ENCODE data around the gene HDAC9. TPM values are rescaled to one million over a fixed set of nuclear protein-coding genes. Genes with fewer than 3 reads are reported as not detected.

HDAC9 gene
- total RNA-seq, 1 experiment from 2014 or later = 17.1 TPM

DNA sequence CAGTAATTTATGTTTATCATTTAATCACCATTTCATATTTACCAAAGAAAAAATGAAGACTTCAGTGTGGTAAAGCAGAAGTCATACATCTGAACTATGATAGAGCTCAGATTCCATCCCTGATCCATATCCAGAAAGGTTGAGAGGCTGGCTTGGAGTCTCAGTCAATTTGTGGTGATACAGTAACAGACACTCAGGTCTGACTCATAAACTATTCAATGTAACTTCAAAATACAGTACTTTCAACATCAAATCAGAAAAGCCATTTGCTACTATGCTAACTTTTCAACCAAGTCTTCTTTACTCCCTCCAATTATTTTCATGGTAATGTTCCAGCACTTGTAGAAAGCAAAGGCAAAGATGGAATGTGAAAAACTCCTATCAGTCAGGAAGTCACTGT lies 190.4 kb downstream of the HDAC9 start:
- ATAC-seq = no peak
- BruUV-seq (replicated peaks) = no TSS peak
- in situ Hi-C loops (cut with HindIII; ENCODE audit: low pct_unique_long_range_greater_than_20kb, low sequenced_read_pairs) = no loop called here

DNA sequence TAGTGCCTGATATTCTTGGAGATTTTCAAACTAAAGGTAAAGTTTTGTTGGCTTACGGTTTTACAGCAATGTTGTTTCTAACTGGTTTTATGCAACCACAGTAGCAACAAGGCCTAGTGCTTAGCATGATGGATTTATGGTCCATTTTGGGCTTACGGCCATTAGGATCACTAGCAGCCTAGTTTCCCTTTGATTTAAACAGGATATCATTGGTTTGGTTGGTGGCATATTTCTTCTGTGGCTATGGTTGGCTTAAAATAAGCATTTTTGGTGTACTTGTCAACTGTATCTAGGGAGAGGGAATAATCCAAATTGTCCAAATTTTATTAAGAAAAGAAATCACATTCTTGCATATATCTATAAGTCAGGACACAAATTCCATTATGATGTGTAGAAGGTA lies 194.0 kb downstream of the HDAC9 start:
- no peaks in the 10 kb centered on the region for H3K4me1 ChIP-seq (ENCODE audit: control insufficient read depth, insufficient read depth, low read length)
- H3K4me3 ChIP-seq (ENCODE audit: low read depth in 2 of 2, low read length in 2 of 2) = no peak overlapping the region
- DNase-seq (ENCODE audit: low read depth, low spot score) = no peak
- no peaks in the 10 kb centered on the region for H3K9me3 ChIP-seq (ENCODE audit: control insufficient read depth, insufficient read depth, low read depth, low read length)
- H3K36me3 ChIP-seq (ENCODE audit: control insufficient read depth, insufficient read depth, low read length) = no peaks in the 10 kb centered on the region
- no TSS peak for BruUV-seq (replicated peaks)
- no peak overlapping the region for H3K27ac ChIP-seq (ENCODE audit: low read length)
- in situ Hi-C loops (cut with HindIII; ENCODE audit: low pct_unique_long_range_greater_than_20kb, low sequenced_read_pairs) (no loop called here), intact Hi-C loops (cut with micrococcal nuclease; ENCODE audit: unreplicated experiment) (no loop called here)
- POLR2A ChIA-PET = no interaction called here
- ATAC-seq = no peak
- TF ChIP-seq, protein P1, sequence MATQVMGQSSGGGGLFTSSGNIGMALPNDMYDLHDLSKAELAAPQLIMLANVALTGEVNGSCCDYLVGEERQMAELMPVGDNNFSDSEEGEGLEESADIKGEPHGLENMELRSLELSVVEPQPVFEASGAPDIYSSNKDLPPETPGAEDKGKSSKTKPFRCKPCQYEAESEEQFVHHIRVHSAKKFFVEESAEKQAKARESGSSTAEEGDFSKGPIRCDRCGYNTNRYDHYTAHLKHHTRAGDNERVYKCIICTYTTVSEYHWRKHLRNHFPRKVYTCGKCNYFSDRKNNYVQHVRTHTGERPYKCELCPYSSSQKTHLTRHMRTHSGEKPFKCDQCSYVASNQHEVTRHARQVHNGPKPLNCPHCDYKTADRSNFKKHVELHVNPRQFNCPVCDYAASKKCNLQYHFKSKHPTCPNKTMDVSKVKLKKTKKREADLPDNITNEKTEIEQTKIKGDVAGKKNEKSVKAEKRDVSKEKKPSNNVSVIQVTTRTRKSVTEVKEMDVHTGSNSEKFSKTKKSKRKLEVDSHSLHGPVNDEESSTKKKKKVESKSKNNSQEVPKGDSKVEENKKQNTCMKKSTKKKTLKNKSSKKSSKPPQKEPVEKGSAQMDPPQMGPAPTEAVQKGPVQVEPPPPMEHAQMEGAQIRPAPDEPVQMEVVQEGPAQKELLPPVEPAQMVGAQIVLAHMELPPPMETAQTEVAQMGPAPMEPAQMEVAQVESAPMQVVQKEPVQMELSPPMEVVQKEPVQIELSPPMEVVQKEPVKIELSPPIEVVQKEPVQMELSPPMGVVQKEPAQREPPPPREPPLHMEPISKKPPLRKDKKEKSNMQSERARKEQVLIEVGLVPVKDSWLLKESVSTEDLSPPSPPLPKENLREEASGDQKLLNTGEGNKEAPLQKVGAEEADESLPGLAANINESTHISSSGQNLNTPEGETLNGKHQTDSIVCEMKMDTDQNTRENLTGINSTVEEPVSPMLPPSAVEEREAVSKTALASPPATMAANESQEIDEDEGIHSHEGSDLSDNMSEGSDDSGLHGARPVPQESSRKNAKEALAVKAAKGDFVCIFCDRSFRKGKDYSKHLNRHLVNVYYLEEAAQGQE (IDR thresholded peaks at IDR 0.05; ENCODE audit: insufficient read depth in 1 of 2, low read depth in 2 of 2, low read length in 1 of 2) = no peak
- TF ChIP-seq POLR2AphosphoS5 (IDR thresholded peaks at IDR 0.05; ENCODE audit: low read depth, low read length) (no peak), SIN3A (IDR thresholded peaks at IDR 0.05; ENCODE audit: borderline replicate concordance, insufficient read depth, low read depth, low read length) (no peak), TCF7L2 (IDR thresholded peaks at IDR 0.05; ENCODE audit: low read depth, low read length) (no peak)
- TF ChIP-seq, protein P2, sequence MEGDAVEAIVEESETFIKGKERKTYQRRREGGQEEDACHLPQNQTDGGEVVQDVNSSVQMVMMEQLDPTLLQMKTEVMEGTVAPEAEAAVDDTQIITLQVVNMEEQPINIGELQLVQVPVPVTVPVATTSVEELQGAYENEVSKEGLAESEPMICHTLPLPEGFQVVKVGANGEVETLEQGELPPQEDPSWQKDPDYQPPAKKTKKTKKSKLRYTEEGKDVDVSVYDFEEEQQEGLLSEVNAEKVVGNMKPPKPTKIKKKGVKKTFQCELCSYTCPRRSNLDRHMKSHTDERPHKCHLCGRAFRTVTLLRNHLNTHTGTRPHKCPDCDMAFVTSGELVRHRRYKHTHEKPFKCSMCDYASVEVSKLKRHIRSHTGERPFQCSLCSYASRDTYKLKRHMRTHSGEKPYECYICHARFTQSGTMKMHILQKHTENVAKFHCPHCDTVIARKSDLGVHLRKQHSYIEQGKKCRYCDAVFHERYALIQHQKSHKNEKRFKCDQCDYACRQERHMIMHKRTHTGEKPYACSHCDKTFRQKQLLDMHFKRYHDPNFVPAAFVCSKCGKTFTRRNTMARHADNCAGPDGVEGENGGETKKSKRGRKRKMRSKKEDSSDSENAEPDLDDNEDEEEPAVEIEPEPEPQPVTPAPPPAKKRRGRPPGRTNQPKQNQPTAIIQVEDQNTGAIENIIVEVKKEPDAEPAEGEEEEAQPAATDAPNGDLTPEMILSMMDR (IDR thresholded peaks at IDR 0.05) = no peak
- no peaks in the 10 kb centered on the region for H3K27me3 ChIP-seq (ENCODE audit: control insufficient read depth, insufficient read depth, low read length)
- CTCF ChIA-PET = no interaction called here

More for the DNA sequence above, 190.4 kb downstream of the HDAC9 start:
- DNase-seq (ENCODE audit: low read depth, low spot score) = no peak
- TF ChIP-seq POLR2AphosphoS5 (IDR thresholded peaks at IDR 0.05; ENCODE audit: low read depth, low read length) = no peak
- TF ChIP-seq TCF7L2 (IDR thresholded peaks at IDR 0.05; ENCODE audit: low read depth, low read length) = no peak
- TF ChIP-seq SIN3A (IDR thresholded peaks at IDR 0.05; ENCODE audit: borderline replicate concordance, insufficient read depth, low read depth, low read length) = no peak
- TF ChIP-seq, protein P1 (IDR thresholded peaks at IDR 0.05; ENCODE audit: insufficient read depth in 1 of 2, low read depth in 2 of 2, low read length in 1 of 2) = no peak
- TF ChIP-seq, protein P2 (IDR thresholded peaks at IDR 0.05) = no peak
- no peaks in the 10 kb centered on the region for H3K36me3 ChIP-seq (ENCODE audit: control insufficient read depth, insufficient read depth, low read length)
- no peak overlapping the region for H3K27ac ChIP-seq (ENCODE audit: low read length)
- H3K27me3 ChIP-seq (ENCODE audit: control insufficient read depth, insufficient read depth, low read length) = no peaks in the 10 kb centered on the region
- H3K4me1 ChIP-seq (ENCODE audit: control insufficient read depth, insufficient read depth, low read length) = no peaks in the 10 kb centered on the region
- no peaks in the 10 kb centered on the region for H3K9me3 ChIP-seq (ENCODE audit: control insufficient read depth, insufficient read depth, low read depth, low read length)
- no peak overlapping the region for H3K4me3 ChIP-seq (ENCODE audit: low read depth in 2 of 2, low read length in 2 of 2)
- POLR2A ChIA-PET = no interaction called here
- CTCF ChIA-PET = no interaction called here
- intact Hi-C loops (cut with micrococcal nuclease; ENCODE audit: unreplicated experiment) = no loop called here
